Trophoblast cell (in vitro differentiated cells and primary cell): ENCODE data around the gene ACOX3.

Source experiments
- DNase-seq, 2 donors: peaks; one replicate each; pipeline ENCODE4 v3.0.0-alpha.2; 2016
- H2AFZ ChIP-seq: 2 replicates; pipeline ENCODE4 v1.6.1; 2013; ENCODE audit warnings: low read length, moderate library complexity, mild to moderate bottlenecking; ENCODE audit not compliant: insufficient read depth, poor library complexity
- H2AK5ac ChIP-seq: 2 replicates; pipeline ENCODE4 v1.6.1; 2013; ENCODE audit warnings: mild to moderate bottlenecking, low read length
- H2BK120ac ChIP-seq: 2 replicates; pipeline ENCODE4 v1.6.1; 2013; ENCODE audit warnings: low read length, mild to moderate bottlenecking, moderate library complexity; ENCODE audit not compliant: insufficient read depth, poor library complexity
- H2BK12ac ChIP-seq: 2 replicates; pipeline ENCODE4 v1.6.1; 2013; ENCODE audit warnings: mild to moderate bottlenecking, low read length, moderate library complexity
- H2BK5ac ChIP-seq: 2 replicates; pipeline ENCODE4 v1.6.1; 2013; ENCODE audit warnings: low read length, low read depth, moderate library complexity, mild to moderate bottlenecking; ENCODE audit not compliant: poor library complexity
- H3K14ac ChIP-seq: 2 replicates; pipeline ENCODE4 v1.6.1; 2013; ENCODE audit warnings: mild to moderate bottlenecking, low read length
- H3K18ac ChIP-seq: 2 replicates; pipeline ENCODE4 v1.6.1; 2013; ENCODE audit warnings: mild to moderate bottlenecking, low read length
- H3K23ac ChIP-seq: 2 replicates; pipeline ENCODE4 v1.6.1; 2013; ENCODE audit warnings: low read length
- H3K27ac ChIP-seq: 2 replicates; pipeline ENCODE4 v1.5.1; 2013; ENCODE audit warnings: low read depth, mild to moderate bottlenecking, inconsistent platforms, low read length, moderate library complexity
- H3K27me3 ChIP-seq: 2 replicates; pipeline ENCODE4 v1.6.1; 2013; ENCODE audit warnings: inconsistent platforms, mild to moderate bottlenecking, low read length, moderate library complexity; ENCODE audit not compliant: insufficient read depth
- H3K36me3 ChIP-seq, 2 experiments: 1 replicate in 1 of 2; 2 replicates in 1 of 2; pipeline ENCODE4 v1.6.1; 2013; ENCODE audit warnings: low read length in 2 of 2, mild to moderate bottlenecking in 2 of 2, moderate library complexity in 1 of 2; ENCODE audit not compliant: insufficient read depth in 2 of 2, control insufficient read depth in 1 of 2
- H3K4ac ChIP-seq: 2 replicates; pipeline ENCODE4 v1.6.1; 2013; ENCODE audit warnings: low read depth, mild to moderate bottlenecking, low read length, moderate library complexity
- H3K4me1 ChIP-seq, 2 experiments: 1 replicate in 1 of 2; 2 replicates in 1 of 2; pipeline ENCODE4 v1.6.1; 2013; ENCODE audit warnings: low read length in 2 of 2, mild to moderate bottlenecking in 2 of 2, moderate library complexity in 1 of 2; ENCODE audit not compliant: insufficient read depth in 2 of 2, control insufficient read depth in 1 of 2
- H3K4me2 ChIP-seq: 2 replicates; pipeline ENCODE4 v1.6.1; 2013; ENCODE audit warnings: inconsistent platforms, mild to moderate bottlenecking, low read length, moderate library complexity
- H3K4me3 ChIP-seq: 2 replicates; pipeline ENCODE4 v1.5.1; 2013; ENCODE audit warnings: mild to moderate bottlenecking, low read depth, low read length, inconsistent platforms
- H3K79me1 ChIP-seq: one replicate; pipeline ENCODE4 v1.6.1; 2013; ENCODE audit warnings: low read length
- H3K79me2 ChIP-seq: 2 replicates; pipeline ENCODE4 v1.6.1; 2013; ENCODE audit warnings: low read length, mild to moderate bottlenecking; ENCODE audit not compliant: control insufficient read depth, insufficient read depth, poor library complexity
- H3K9ac ChIP-seq: 2 replicates; pipeline ENCODE4 v1.6.1; 2013; ENCODE audit warnings: mild to moderate bottlenecking, low read length
- H3K9me3 ChIP-seq: 2 replicates; pipeline ENCODE4 v1.6.1; 2013; ENCODE audit warnings: low read depth, mild to moderate bottlenecking, control low read depth, inconsistent platforms, low read length; ENCODE audit not compliant: insufficient read depth
- H4K12ac ChIP-seq: 2 replicates; pipeline ENCODE4 v1.6.1; 2013; ENCODE audit warnings: low read depth, mild to moderate bottlenecking, low read length, moderate library complexity
- H4K8ac ChIP-seq: 2 replicates; pipeline ENCODE4 v1.6.1; 2013; ENCODE audit warnings: low read depth, mild to moderate bottlenecking, low read length, moderate library complexity
- H4K91ac ChIP-seq: one replicate; pipeline ENCODE4 v1.6.1; 2013; ENCODE audit warnings: low read depth, mild to moderate bottlenecking, low read length, moderate library complexity
- WGBS: extraction: QIAGEN DNeasy Blood & Tissue Kit; methylation state at CpG from one replicate; pipeline ENCODE4 v1.1.7; 2013; ENCODE audit warnings: missing lambda C conversion rate; ENCODE audit not compliant: insufficient read length, insufficient coverage; ENCODE audit errors: extremely low coverage; 5-methylcytosine and 5-hydroxymethylcytosine counted together

Gene ACOX3

DNA sequence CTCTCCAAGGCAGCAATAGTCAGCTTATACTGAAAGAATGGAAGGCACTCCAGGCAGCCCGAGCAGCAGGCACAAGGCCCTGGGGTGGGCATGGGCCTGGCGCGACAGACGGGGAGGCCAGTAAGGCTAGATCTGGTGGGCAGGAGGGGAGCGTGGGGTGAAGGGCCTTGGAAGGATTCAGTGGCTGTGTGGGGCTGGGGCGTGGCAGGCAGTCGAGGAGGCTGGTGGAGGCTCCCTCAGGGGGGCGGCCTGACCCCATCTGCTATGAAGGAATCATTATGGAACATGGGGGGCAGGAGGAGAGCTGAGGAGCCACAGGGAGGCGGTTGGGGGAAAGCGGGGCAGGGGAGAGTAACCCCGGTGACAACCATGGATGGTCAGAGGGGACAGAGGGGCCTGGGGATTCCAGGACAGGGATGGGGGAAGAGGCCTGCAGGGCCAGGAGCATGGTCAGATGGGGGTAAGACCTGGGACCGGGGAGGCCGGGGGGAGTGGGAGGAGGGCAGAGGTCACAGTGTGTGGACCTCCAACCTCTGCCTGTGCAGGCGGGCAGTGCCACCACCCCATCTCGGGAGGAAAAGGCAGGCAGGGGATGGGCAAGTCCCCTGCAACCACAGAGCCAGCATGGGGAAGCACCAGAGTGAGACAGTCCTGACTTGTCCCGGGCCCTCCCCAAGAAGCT, 70.3 kb downstream of the ACOX3 start:
- WGBS = no CpG with 5 or more reads among the region's 16 CpGs
- no peak overlapping the region for H4K91ac ChIP-seq
- no peaks in the 10 kb centered on the region for H3K27me3 ChIP-seq
- peaks cover 2 to 4% of the 10 kb centered on the region in 2 experiments for H3K4me1 ChIP-seq
- H2BK120ac ChIP-seq = no peak overlapping the region
- H3K79me2 ChIP-seq = no peaks in the 10 kb centered on the region
- H2BK12ac ChIP-seq = no peak overlapping the region
- no peak overlapping the region for H3K18ac ChIP-seq
- H4K12ac ChIP-seq = no peak overlapping the region
- no peak overlapping the region for H4K8ac ChIP-seq
- H3K79me1 ChIP-seq = no peaks in the 10 kb centered on the region
- no peak overlapping the region for H3K4ac ChIP-seq
- no peak overlapping the region for H3K27ac ChIP-seq
- H2AK5ac ChIP-seq = no peak overlapping the region
- H2AFZ ChIP-seq = no peak overlapping the region
- H3K36me3 ChIP-seq = peaks cover 8 to 18% of the 10 kb centered on the region in 2 experiments
- no peak overlapping the region for H3K4me2 ChIP-seq
- no peak overlapping the region for H3K14ac ChIP-seq
- no peak overlapping the region for H2BK5ac ChIP-seq
- no peak overlapping the region for H3K9ac ChIP-seq
- DNase-seq = peak in 1 of 2 donors; percentile 28
- H3K4me3 ChIP-seq = no peak overlapping the region
- no peak overlapping the region for H3K23ac ChIP-seq
- H3K9me3 ChIP-seq = peaks cover 6% of the 10 kb centered on the region

DNA sequence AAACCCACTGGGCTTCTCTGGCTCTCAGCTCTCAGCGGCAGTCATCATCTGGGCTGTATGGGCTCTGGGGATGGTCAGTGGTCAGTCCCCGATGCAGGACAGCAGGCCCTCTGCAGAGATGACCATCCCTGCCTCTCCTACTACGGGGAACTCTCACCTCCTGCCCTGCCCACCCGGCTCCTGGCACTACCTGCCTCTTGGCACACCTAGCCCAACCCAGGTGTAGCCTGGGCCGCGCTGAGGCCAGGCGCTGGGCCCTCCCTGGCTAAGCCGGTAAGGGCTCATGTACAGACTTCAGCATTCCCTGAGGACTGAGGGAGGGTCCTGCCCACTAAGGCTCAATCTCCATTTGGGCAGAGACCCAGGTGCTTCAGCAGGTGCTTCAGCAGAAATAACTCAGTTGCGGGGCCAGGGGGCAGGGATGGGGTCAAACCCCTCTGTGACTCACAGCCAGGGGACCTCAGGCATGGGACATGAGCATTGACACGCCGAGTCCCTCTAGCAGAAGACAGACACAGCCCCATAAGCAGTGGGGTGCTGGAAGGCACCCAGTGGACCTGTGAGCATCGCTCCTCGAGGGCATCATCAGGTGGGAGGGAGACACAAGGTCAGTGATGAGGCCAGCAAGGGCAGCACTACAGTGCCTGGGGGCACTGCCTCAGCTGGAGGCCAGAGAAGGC, 71.0 kb downstream of the ACOX3 start:
- Histone ChIP-seq H2BK5ac (no peak overlapping the region), H3K23ac (no peak overlapping the region), H4K12ac (no peak overlapping the region), H3K36me3 (peaks cover 9 to 15% of the 10 kb centered on the region in 2 experiments), H3K4me2 (no peak overlapping the region), H2BK12ac (no peak overlapping the region), H2BK120ac (no peak overlapping the region), H4K91ac (no peak overlapping the region), H2AFZ (no peak overlapping the region), H2AK5ac (no peak overlapping the region), H3K27ac (no peak overlapping the region), H3K14ac (no peak overlapping the region), H3K27me3 (no peaks in the 10 kb centered on the region), H3K9ac (no peak overlapping the region), H4K8ac (no peak overlapping the region), H3K79me1 (no peaks in the 10 kb centered on the region), H3K18ac (no peak overlapping the region), H3K4me3 (no peak overlapping the region), H3K4me1 (peaks cover 2 to 4% of the 10 kb centered on the region in 2 experiments), H3K9me3 (peaks cover 6% of the 10 kb centered on the region), H3K4ac (no peak overlapping the region), H3K79me2 (no peaks in the 10 kb centered on the region)
- no CpG with 5 or more reads among the region's 13 CpGs for WGBS
- DNase-seq = no peak

DNA sequence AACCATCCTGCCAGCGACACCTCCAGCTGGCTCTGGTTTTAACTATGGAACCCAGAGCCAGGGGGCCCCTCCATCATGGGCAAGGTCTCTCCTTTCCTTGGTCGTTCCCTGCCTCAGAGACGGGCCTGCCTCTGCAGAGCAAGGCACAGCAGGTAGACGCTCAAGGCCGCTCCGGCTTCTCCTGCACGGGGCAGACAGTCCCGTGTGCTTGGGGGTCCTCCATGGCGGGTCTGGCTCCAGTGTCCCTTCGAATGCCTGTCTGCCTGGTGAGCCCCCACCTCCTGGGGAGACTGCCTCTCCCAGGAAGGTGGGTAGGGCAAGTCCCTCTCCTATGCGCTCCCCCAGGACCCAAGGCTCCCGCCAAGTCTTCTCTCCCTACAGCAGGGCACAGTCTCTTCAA, 71.5 kb downstream of the ACOX3 start:
- WGBS = no CpG with 5 or more reads among the region's 12 CpGs
- Histone ChIP-seq H3K4me3 (no peak overlapping the region), H2AFZ (no peak overlapping the region)

DNA sequence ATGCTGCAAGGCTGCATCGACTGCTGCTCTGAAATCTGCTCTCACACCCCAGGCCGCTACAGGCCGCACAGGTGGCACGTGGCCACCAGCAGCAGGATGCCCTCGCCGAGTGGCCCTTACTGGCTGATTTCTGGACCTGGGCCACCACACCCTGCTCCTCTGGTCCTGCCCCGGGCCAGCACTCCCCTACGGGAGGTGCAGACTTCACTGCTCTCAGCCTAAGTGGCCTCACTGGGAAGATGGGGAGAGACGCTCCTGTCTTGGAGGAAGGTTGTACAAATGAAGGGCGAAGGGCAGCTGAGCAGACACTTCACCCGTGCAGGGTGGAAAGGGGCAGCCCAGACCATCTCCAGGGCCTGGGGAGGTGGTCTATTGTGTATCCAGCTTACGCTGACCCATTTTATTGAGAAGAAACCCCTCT, 72.5 kb downstream of the ACOX3 start:
- Histone ChIP-seq H3K18ac (no peak overlapping the region), H3K9ac (no peak overlapping the region), H3K79me1 (no peaks in the 10 kb centered on the region), H2AK5ac (no peak overlapping the region), H2AFZ (no peak overlapping the region), H3K4me1 (peaks cover 5 to 7% of the 10 kb centered on the region in 2 experiments), H3K9me3 (peaks cover 3% of the 10 kb centered on the region), H3K23ac (no peak overlapping the region), H3K27ac (no peak overlapping the region), H2BK5ac (no peak overlapping the region), H3K4me2 (no peak overlapping the region), H3K14ac (no peak overlapping the region), H4K8ac (no peak overlapping the region), H4K91ac (no peak overlapping the region), H2BK120ac (no peak overlapping the region), H3K27me3 (no peaks in the 10 kb centered on the region), H3K4ac (no peak overlapping the region), H4K12ac (no peak overlapping the region), H3K79me2 (no peaks in the 10 kb centered on the region), H2BK12ac (no peak overlapping the region), H3K4me3 (no peak overlapping the region), H3K36me3 (peaks cover 11 to 12% of the 10 kb centered on the region in 2 experiments)
- DNase-seq = no peak
- WGBS = no CpG with 5 or more reads among the region's 12 CpGs

More for the DNA sequence above, 71.5 kb downstream of the ACOX3 start:
- Histone ChIP-seq H3K4me1 (peaks cover 2 to 4% of the 10 kb centered on the region in 2 experiments), H3K79me2 (no peaks in the 10 kb centered on the region), H3K4me2 (no peak overlapping the region), H3K27ac (no peak overlapping the region), H3K36me3 (peaks cover 11 to 18% of the 10 kb centered on the region in 2 experiments), H3K79me1 (no peaks in the 10 kb centered on the region), H3K27me3 (no peaks in the 10 kb centered on the region), H2BK5ac (no peak overlapping the region), H3K9me3 (peaks cover 6% of the 10 kb centered on the region), H3K14ac (no peak overlapping the region), H2BK120ac (no peak overlapping the region), H3K18ac (no peak overlapping the region), H4K12ac (no peak overlapping the region), H4K8ac (no peak overlapping the region), H3K23ac (no peak overlapping the region), H2BK12ac (no peak overlapping the region), H3K9ac (no peak overlapping the region), H4K91ac (no peak overlapping the region), H3K4ac (no peak overlapping the region), H2AK5ac (no peak overlapping the region)
- no peak for DNase-seq
